GM12878 (cell line): Measurements from ENCODE around the gene CREB5. TPM values are rescaled to one million over a fixed set of nuclear protein-coding genes. Genes with fewer than 3 reads are reported as not detected.

ENCODE experiments used
- ATAC-seq: fragments of 200-7000 bp; cut with Tn5 transposase; 3 replicates; pipeline ENCODE4 v1.9.1; 2020; ENCODE audit warnings: mild to moderate bottlenecking, moderate library complexity
- BruUV-seq: library from RNA; stranded (reverse); fragments of 400-500 nt; replicated peaks from 2 replicates; lab custom pipeline; 2021; lab: Mats Ljungman, UMichigan
- CTCF ChIA-PET: fragments of 300-600 bp; sonication (Branson Sonifier 250); formaldehyde crosslinking; extraction: SDS; loops from one replicate; lab custom pipeline; 2021; ENCODE audit warnings: inconsistent platforms; lab: Yijun Ruan, JAX
- POLR2A ChIA-PET: fragments of 350-600 bp; formaldehyde crosslinking; extraction: SDS; loops from one replicate; lab custom pipeline; 2021; ENCODE audit warnings: inconsistent platforms; lab: Charles Lee
- RAD21 ChIA-PET: fragments of 300-600 bp; sonication (Branson Sonifier 250); formaldehyde crosslinking; loops from one replicate; lab custom pipeline; 2023; ENCODE audit warnings: antibody characterized with exemption; ENCODE audit not compliant: unreplicated experiment; lab: Charles Lee
- SMC1A ChIA-PET: fragments of 300-600 bp; sonication (Branson Sonifier 250); formaldehyde crosslinking; loops from one replicate; lab custom pipeline; 2023; ENCODE audit not compliant: unreplicated experiment, uncharacterized antibody; lab: Charles Lee
- DNase-seq: peaks from one replicate; pipeline ENCODE4 v3.0.0-alpha.2; 2011; ENCODE audit warnings: low read depth, low spot score
- FAIRE-seq: peaks from 3 replicates; lab custom pipeline; 2011; peaks lifted over from hg19 to GRCh38; lab: Jason Lieb, UNC
- H2AFZ ChIP-seq: 2 replicates; pipeline ENCODE4 v1.6.0; 2011; ENCODE audit warnings: low read depth, low read length, control low read depth; ENCODE audit not compliant: control insufficient read depth
- H3K27ac ChIP-seq: 2 replicates; pipeline ENCODE4 v1.5.1; 2011; ENCODE audit warnings: control low read depth; ENCODE audit not compliant: control insufficient read depth, insufficient read depth
- H3K27me3 ChIP-seq, 2 experiments: replicated peaks in 1 of 2; 2 replicates each; pipeline versions ENCODE4 v1.6.0 to v1.6.1; 2011; ENCODE audit warnings: low read length in 1 of 2; ENCODE audit not compliant: control insufficient read depth in 2 of 2, insufficient read depth in 2 of 2
- H3K36me3 ChIP-seq, 2 experiments: 2 replicates each; pipeline ENCODE4 v1.5.1; 2011; ENCODE audit warnings: low read length in 1 of 2; ENCODE audit not compliant: control insufficient read depth in 2 of 2, insufficient read depth in 2 of 2
- H3K4me1 ChIP-seq: 2 replicates; pipeline ENCODE4 v1.6.1; 2011; ENCODE audit warnings: mild to moderate bottlenecking, low read length, moderate library complexity, mixed read lengths; ENCODE audit not compliant: control insufficient read depth, insufficient read depth
- H3K4me2 ChIP-seq: 2 replicates; pipeline ENCODE4 v1.6.0; 2011; ENCODE audit warnings: control low read depth; ENCODE audit not compliant: control insufficient read depth, insufficient read depth
- H3K4me3 ChIP-seq: fragments of 200-600 bp; sonication (generic); 2 replicates; pipeline ENCODE4 v1.5.1; 2016
- H3K79me2 ChIP-seq: 2 replicates; pipeline ENCODE4 v1.6.0; 2011; ENCODE audit warnings: low read length; ENCODE audit not compliant: control insufficient read depth, insufficient read depth
- H3K9ac ChIP-seq: 2 replicates; pipeline ENCODE4 v1.8.0; 2011; ENCODE audit warnings: low read length, control low read depth, mixed read lengths; ENCODE audit not compliant: control insufficient read depth, insufficient read depth
- H3K9me3 ChIP-seq: replicated peaks from 3 replicates; pipeline ENCODE4 v1.5.1; 2011; ENCODE audit warnings: mild to moderate bottlenecking, low read length; ENCODE audit not compliant: control insufficient read depth, insufficient read depth
- H4K20me1 ChIP-seq: 2 replicates; pipeline ENCODE4 v1.6.0; 2011; ENCODE audit not compliant: control insufficient read depth, insufficient read depth
- BRCA1 ChIP-seq: IDR thresholded peaks from 2 replicates; pipeline ENCODE4 v1.6.1; 2011; ENCODE audit warnings: low read depth, low read length, improper control_type of control experiment
- CBFB ChIP-seq: IDR thresholded peaks from 2 replicates; pipeline ENCODE4 v1.6.1; 2016; ENCODE audit warnings: antibody characterized with exemption, low read depth
- IKZF1 ChIP-seq: fragments of 450-650 bp; conservative IDR thresholded peaks from 2 replicates; pipeline ENCODE4 v1.6.1; 2017; ENCODE audit warnings: antibody characterized with exemption, mild to moderate bottlenecking
- MYB ChIP-seq: fragments of 150-350 bp; IDR thresholded peaks from 2 replicates; pipeline ENCODE4 v1.6.1; 2014; ENCODE audit warnings: mild to moderate bottlenecking, low read depth, low read length, borderline replicate concordance
- POLR2AphosphoS5 ChIP-seq: IDR thresholded peaks from 2 replicates; pipeline ENCODE4 v1.6.1; 2011; ENCODE audit warnings: mild to moderate bottlenecking, low read length, inconsistent platforms
- RFX5 ChIP-seq: IDR thresholded peaks from 2 replicates; pipeline ENCODE4 v1.6.1; 2011; ENCODE audit warnings: low read depth, low read length, improper control_type of control experiment
- SMC3 ChIP-seq: IDR thresholded peaks from 2 replicates; pipeline ENCODE4 v1.6.1; 2011; ENCODE audit warnings: low read length, improper control_type of control experiment, borderline replicate concordance
- SREBF2 ChIP-seq: IDR thresholded peaks from 2 replicates; pipeline ENCODE4 v1.6.1; 2012; ENCODE audit warnings: mild to moderate bottlenecking, low read length
- SUPT20H ChIP-seq: IDR thresholded peaks from 2 replicates; pipeline ENCODE4 v1.6.1; 2011; ENCODE audit warnings: low read depth, mild to moderate bottlenecking, low read length, moderate library complexity, borderline replicate concordance; ENCODE audit not compliant: control insufficient read depth
- TAF1 ChIP-seq: IDR thresholded peaks from 2 replicates; pipeline ENCODE4 v1.6.1; 2011; ENCODE audit warnings: mild to moderate bottlenecking, low read depth, low read length, borderline replicate concordance
- ZNF24 ChIP-seq: fragments of 450-650 bp; IDR thresholded peaks from 2 replicates; pipeline ENCODE4 v1.6.1; 2017; ENCODE audit warnings: antibody characterized with exemption, mild to moderate bottlenecking
- ZNF384 ChIP-seq: IDR thresholded peaks from 2 replicates; pipeline ENCODE4 v1.6.1; 2012; ENCODE audit warnings: low read depth, mild to moderate bottlenecking, low read length, improper control_type of control experiment, borderline replicate concordance
- WGBS: methylation state at CpG from one replicate; pipeline ENCODE4 v1.1.6; 2016; ENCODE audit warnings: low lambda C conversion rate; ENCODE audit not compliant: insufficient replicate concordance, insufficient coverage; ENCODE audit errors: missing lambda C conversion rate; 5-methylcytosine and 5-hydroxymethylcytosine counted together
- in situ Hi-C: fragments of 300-500 bp; cut with MboI; formaldehyde crosslinking; loops from 9 replicates; pipeline ENCODE4 v1.14.3; 2018; ENCODE audit warnings: mixed read lengths
- intact Hi-C: fragments of 100-400 bp; cut with micrococcal nuclease; formaldehyde crosslinking; loops from one replicate; pipeline ENCODE4 v1.14.2; 2022; ENCODE audit not compliant: unreplicated experiment
- polyA plus RNA-seq, 11 experiments: library from polyadenylated mRNA; depleted of rRNA in 4 of 11; unstranded in 6 of 11; stranded (reverse) in 5 of 11; fragments of >200 nt; fragmentation: Nextera tagmentation in 4 of 11; fragmentation: Illumina TruSeq in 1 of 11; extraction: Ambion mirVana in 4 of 11; extraction: Trizol in 1 of 11; gene quantifications; 1 replicate in 1 of 11; 2 replicates in 10 of 11; pipeline versions ENCODE4 v1.2.1 to v1.2.3, GENCODE V29; 2011 to 2016; ENCODE audit warnings: inconsistent platforms in 2 of 11, missing spikeins in 2 of 11, low read depth in 1 of 11
- total RNA-seq, 4 experiments: library from RNA; depleted of rRNA in 3 of 4; stranded (reverse); fragments of >200 nt in 3 of 4; fragmentation: Illumina TruSeq in 1 of 4; extraction: Trizol in 1 of 4; gene quantifications; 2 replicates each; pipeline versions ENCODE4 v1.2.1 to v1.2.3, GENCODE V29; 2013 to 2021

The CREB5 gene
- total and polyA plus RNA-seq, 10 of the 15 experiments (the other 5 are each of a cell fraction or from before 2014, with no cell fraction given), result 12.9 to 74.1 (median 53.0) TPM

DNA sequence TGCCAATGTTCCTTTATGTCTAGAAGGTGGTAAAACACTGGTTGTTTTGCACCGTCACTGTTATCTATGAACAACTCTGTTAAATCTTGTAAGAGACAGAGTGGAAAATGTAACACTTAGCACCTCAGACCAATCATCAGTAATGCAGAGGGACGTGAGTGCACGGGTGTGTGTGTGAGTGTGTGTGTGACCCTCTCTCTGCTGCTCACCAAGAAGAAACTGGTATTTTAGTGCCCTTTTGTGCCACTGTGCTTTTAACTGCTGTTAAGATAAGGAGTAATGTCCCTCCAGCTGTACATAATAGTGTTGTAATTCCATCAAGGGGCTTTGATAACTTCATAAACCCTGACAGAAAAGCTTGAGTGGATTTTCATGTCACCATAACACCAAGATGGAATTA lies 130.1 kb downstream of the CREB5 start (continued):
- TF ChIP-seq POLR2AphosphoS5, result no peak
- no peak for TF ChIP-seq ZNF24
- TF ChIP-seq IKZF1, result no peak
- no peak for TF ChIP-seq SUPT20H
- TF ChIP-seq TAF1, result no peak

DNA sequence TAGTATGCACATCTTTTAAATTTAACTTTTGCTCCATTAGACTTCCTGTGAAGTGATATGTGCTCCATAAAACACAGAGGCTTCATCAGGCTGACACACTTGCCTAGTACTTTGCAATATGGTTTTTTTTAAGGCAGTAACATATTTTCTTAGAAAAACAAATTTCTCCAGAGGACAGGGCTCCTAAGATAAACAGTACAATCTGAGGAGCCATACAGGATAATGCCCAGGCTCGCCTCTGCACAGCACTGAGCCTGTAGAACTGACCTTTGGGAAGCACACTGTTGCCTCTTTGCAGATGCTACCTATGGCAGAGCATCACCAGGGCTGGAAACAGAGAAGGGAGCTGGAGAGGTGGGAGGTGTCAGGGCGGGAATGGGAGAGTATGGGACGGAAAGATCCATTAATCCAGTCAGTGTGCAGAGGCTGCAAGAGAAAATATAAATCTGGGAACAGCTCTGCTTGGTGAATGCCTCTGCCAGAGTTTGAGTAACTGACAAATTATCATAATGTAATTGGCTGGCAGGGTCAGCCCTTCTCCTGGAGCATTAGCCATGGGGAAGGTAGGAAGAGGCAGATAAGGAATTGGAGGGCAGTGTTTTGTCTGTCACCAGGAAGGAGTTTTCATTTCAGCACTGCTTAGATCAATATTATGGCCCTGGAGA lies 132.3 kb downstream of the CREB5 start:
- WGBS, result 10% methylated on average over 3 of the region's 3 CpGs

More for the DNA sequence above, 132.3 kb downstream of the CREB5 start:
- H3K27me3 ChIP-seq, result no peaks in the 10 kb centered on the region
- H3K9me3 ChIP-seq, result peaks cover 2% of the 10 kb centered on the region; the same call in 2 of the 3 replicates
- no peak overlapping the region for H2AFZ ChIP-seq
- ChIA-PET RAD21 (interaction anchor here (0.6 to 1.5 kb wide), 2 partner anchors 26 to 78 kb away, joined by 3 read pairs; no protein-coding TSS in a partner anchor), CTCF (interaction anchor here (1.1 kb wide), 1 partner anchor 132 kb away, joined by 3 read pairs; the partner anchor contains the start of gene CREB5), POLR2A (interaction anchor here (1.1 kb wide), 1 partner anchor 10 kb away, joined by 3 read pairs; no protein-coding TSS in a partner anchor), SMC1A (interaction anchor here (0.5 to 3.3 kb wide), 6 partner anchors 11 to 132 kb away, joined by 3 to 16 read pairs (median 4); partner anchors contain the start of gene CREB5)
- no peak for DNase-seq
- intact Hi-C loops (loop anchor here (10.0 kb wide), 1 partner anchor 310 kb away; no protein-coding TSS in a partner anchor), in situ Hi-C loops (no loop called here)
- no peak overlapping the region for H3K4me2 ChIP-seq
- no peaks in the 10 kb centered on the region for H3K79me2 ChIP-seq
- H3K27ac ChIP-seq, result no peak overlapping the region
- no peak overlapping the region for H3K9ac ChIP-seq
- ATAC-seq, result no peak
- BruUV-seq, result no TSS peak
- no peak for FAIRE-seq
- H3K4me3 ChIP-seq, result no peak overlapping the region
- no peaks in the 10 kb centered on the region for H4K20me1 ChIP-seq
- H3K36me3 ChIP-seq, result no peaks in the 10 kb centered on the region
- H3K4me1 ChIP-seq, result no peaks in the 10 kb centered on the region
- TF ChIP-seq BRCA1, result no peak
- TF ChIP-seq RFX5, result no peak
- TF ChIP-seq MYB, result no peak
- TF ChIP-seq SMC3, result no peak
- TF ChIP-seq CBFB, result no peak
- no peak for TF ChIP-seq ZNF384
- no peak for TF ChIP-seq SREBF2
